ENCODE results near the gene GNE.

DNA sequence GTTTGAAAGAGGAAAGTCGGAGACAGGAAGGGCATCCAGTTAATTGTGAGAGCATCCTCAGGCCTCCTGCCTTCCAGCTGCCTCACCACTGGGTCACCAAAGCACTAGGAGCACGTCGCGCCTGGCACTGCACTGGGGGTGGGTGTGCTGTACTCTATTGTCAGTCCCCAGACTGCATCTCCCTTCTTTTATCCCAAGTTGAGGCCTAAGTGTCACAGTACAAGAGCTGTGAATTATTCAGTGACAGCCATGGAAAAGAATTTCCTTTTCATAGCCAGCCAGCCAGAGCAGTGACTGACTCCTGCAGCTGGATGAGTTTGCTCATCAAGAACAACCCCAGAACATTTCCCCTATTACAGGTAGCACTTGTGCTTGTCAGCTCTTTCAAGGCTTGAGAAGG lies 51.2 kb downstream of the GNE start:
- TF ChIP-seq CTCF (IDR thresholded peaks at IDR 0.05), result no peak
- no peak for TF ChIP-seq POLR2A (IDR thresholded peaks at IDR 0.05)

All from lower leg skin (tissue), 3 donors.